Loucy (cell line): ENCODE results near the gene TPX2.
A peak's percentile ranks its signal among the peaks of the same experiment; 100 is the strongest.

Experiments
- H2AFZ ChIP-seq: fragments of 200-600 bp; sonication (generic); 2 replicates; pipeline ENCODE4 v1.6.0; 2016; ENCODE audit warnings: antibody characterized with exemption, mild to moderate bottlenecking, low read length, moderate library complexity
- H3F3A ChIP-seq: fragments of 200-600 bp; 2 replicates; pipeline ENCODE4 v1.6.0; 2016; ENCODE audit warnings: antibody characterized with exemption, low read depth, mild to moderate bottlenecking
- H3K27me3 ChIP-seq: fragments of 200-600 bp; sonication (generic); 2 replicates; pipeline ENCODE4 v1.6.1; 2014; ENCODE audit warnings: low read length, mild to moderate bottlenecking; ENCODE audit not compliant: insufficient read depth, poor library complexity, severe bottlenecking
- H3K36me3 ChIP-seq: fragments of 200-600 bp; sonication (generic); 2 replicates; pipeline ENCODE4 v1.6.1; 2016; ENCODE audit warnings: low read length; ENCODE audit not compliant: insufficient read depth
- H3K4me1 ChIP-seq: fragments of 200-600 bp; sonication (generic); 2 replicates; pipeline ENCODE4 v1.5.1; 2014; ENCODE audit warnings: low read length, mild to moderate bottlenecking; ENCODE audit not compliant: insufficient read depth, poor library complexity, severe bottlenecking
- H3K4me2 ChIP-seq: fragments of 200-600 bp; sonication (generic); 2 replicates; pipeline ENCODE4 v1.6.0; 2014; ENCODE audit warnings: antibody characterized with exemption, low read length, low read depth, mild to moderate bottlenecking; ENCODE audit not compliant: poor library complexity, severe bottlenecking
- H3K4me3 ChIP-seq: fragments of 200-600 bp; sonication (generic); 2 replicates; pipeline ENCODE4 v1.5.1; 2014; ENCODE audit warnings: low read length, mild to moderate bottlenecking, mixed read lengths; ENCODE audit not compliant: poor library complexity, severe bottlenecking
- H3K79me2 ChIP-seq: fragments of 200-600 bp; sonication (generic); 2 replicates; pipeline ENCODE4 v1.6.1; 2014; ENCODE audit warnings: low read length; ENCODE audit not compliant: insufficient read depth
- H3K9ac ChIP-seq: fragments of 200-600 bp; sonication (generic); 2 replicates; pipeline ENCODE4 v1.6.0; 2014; ENCODE audit warnings: mild to moderate bottlenecking, low read depth, low read length, moderate library complexity; ENCODE audit not compliant: poor library complexity, severe bottlenecking
- H3K9me2 ChIP-seq: fragments of 200-600 bp; sonication (generic); replicated peaks from 2 replicates; pipeline ENCODE4 v1.6.1; 2016; ENCODE audit warnings: low read depth, low read length, mixed read lengths
- H3K9me3 ChIP-seq: fragments of 200-600 bp; sonication (generic); 2 replicates; pipeline ENCODE4 v1.6.1; 2014; ENCODE audit warnings: mild to moderate bottlenecking, antibody characterized with exemption, low read length, low read depth; ENCODE audit not compliant: insufficient read depth
- H4K20me1 ChIP-seq: fragments of 200-600 bp; sonication (generic); 2 replicates; pipeline ENCODE4 v1.6.0; 2014; ENCODE audit warnings: antibody characterized with exemption, low read length, mild to moderate bottlenecking; ENCODE audit not compliant: insufficient read depth, poor library complexity, severe bottlenecking
- CTCF ChIP-seq: fragments of 200-600 bp; sonication (generic); conservative IDR thresholded peaks from 2 replicates; pipeline ENCODE4 v1.5.1; 2014; ENCODE audit warnings: mild to moderate bottlenecking, antibody characterized with exemption, low read length
- EZH2phosphoT487 ChIP-seq: fragments of 200-600 bp; IDR thresholded peaks from 2 replicates; pipeline ENCODE4 v1.6.1; 2018; ENCODE audit warnings: antibody characterized with exemption, mild to moderate bottlenecking, moderate library complexity, borderline replicate concordance

The TPX2 gene

GRCh38 chr20:31831771-31832306 is 92.7 kb downstream of the TPX2 start:
- no peaks in the 10 kb centered on the region for H4K20me1 ChIP-seq
- H3K9me3 ChIP-seq = no peaks in the 10 kb centered on the region
- H3F3A ChIP-seq = peaks cover 7% of the 10 kb centered on the region
- H3K9ac ChIP-seq = no peak overlapping the region
- H3K36me3 ChIP-seq = peaks cover 7% of the 10 kb centered on the region; the same call in 1 of the 2 replicates
- no peaks in the 10 kb centered on the region for H3K9me2 ChIP-seq
- H2AFZ ChIP-seq = no peak overlapping the region
- peaks cover 63% of the 10 kb centered on the region for H3K4me1 ChIP-seq
- TF ChIP-seq CTCF (no peak), EZH2phosphoT487 (no peak)
- no peaks in the 10 kb centered on the region for H3K27me3 ChIP-seq
- no peak overlapping the region for H3K4me2 ChIP-seq
- H3K4me3 ChIP-seq = no peak overlapping the region
- peaks cover 31% of the 10 kb centered on the region; the same call in 1 of the 2 replicates for H3K79me2 ChIP-seq

DNA sequence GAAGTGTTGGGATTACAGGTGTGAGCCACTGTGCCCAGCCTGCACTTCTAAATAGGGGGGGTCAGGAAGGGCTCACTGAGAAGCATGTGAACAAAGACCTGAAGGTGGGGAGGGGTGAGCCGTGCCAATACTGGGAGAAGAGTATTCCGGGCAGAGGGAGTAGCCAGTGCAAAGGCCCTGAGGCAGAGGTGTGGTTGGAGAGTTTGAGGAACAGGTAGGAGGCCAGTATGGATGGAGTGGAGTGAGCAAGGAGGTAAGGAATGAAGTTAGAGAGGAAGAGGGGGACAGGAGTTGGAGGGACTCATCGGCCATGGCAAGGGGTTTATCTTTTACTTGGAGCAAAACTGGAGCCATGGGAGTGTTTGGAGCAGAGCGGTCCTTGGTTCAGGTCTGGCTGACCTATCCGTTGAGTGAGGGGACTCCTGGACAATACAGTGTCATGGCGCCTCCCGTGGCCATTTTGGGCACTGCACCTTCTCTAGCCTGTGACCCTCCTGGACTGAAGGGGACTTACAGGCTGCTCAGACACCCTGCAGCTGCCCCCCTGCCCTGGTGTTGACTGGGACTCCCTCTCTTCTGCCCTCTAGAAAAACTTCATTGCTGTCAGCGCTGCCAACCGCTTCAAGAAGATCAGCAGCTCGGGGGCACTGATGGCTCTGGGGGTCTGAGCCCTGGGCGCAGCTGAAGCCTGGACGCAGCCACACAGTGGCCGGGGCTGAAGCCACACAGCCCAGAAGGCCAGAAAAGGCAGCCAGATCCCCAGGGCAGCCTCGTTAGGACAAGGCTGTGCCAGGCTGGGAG is 94.2 kb downstream of the TPX2 start:
- H3K4me1 ChIP-seq = peaks cover 75% of the 10 kb centered on the region
- H3F3A ChIP-seq = peaks cover 7% of the 10 kb centered on the region
- H3K4me2 ChIP-seq = peak overlapping the region; percentile 26
- H3K9me3 ChIP-seq = no peaks in the 10 kb centered on the region
- H3K27me3 ChIP-seq = no peaks in the 10 kb centered on the region
- peak overlapping the region; percentile 14 for H3K9ac ChIP-seq
- H3K4me3 ChIP-seq = no peak overlapping the region
- no peaks in the 10 kb centered on the region for H4K20me1 ChIP-seq
- H3K36me3 ChIP-seq = peaks cover 7% of the 10 kb centered on the region; the same call in 1 of the 2 replicates
- no peak overlapping the region for H2AFZ ChIP-seq
- peaks cover 23% of the 10 kb centered on the region; the same call in 1 of the 2 replicates for H3K79me2 ChIP-seq
- H3K9me2 ChIP-seq = no peaks in the 10 kb centered on the region
- TF ChIP-seq EZH2phosphoT487 = no peak
- peak; percentile 91 for TF ChIP-seq CTCF

- Histone ChIP-seq H3K4me1 (peaks cover 72% of the 10 kb centered on the region), H3F3A (peaks cover 7% of the 10 kb centered on the region), H4K20me1 (no peaks in the 10 kb centered on the region), H3K79me2 (peaks cover 20% of the 10 kb centered on the region; the same call in 1 of the 2 replicates), H3K9me3 (no peaks in the 10 kb centered on the region), H3K4me3 (peak overlapping the region; percentile 3), H3K9me2 (no peaks in the 10 kb centered on the region), H3K36me3 (peaks cover 7% of the 10 kb centered on the region; the same call in 1 of the 2 replicates), H3K27me3 (no peaks in the 10 kb centered on the region), H2AFZ (no peak overlapping the region), H3K4me2 (peak overlapping the region; percentile 26), H3K9ac (peak overlapping the region; percentile 14)
- no peak for TF ChIP-seq CTCF
- TF ChIP-seq EZH2phosphoT487 = no peak
Measured at GRCh38 chr20:31833931-31834521, 94.9 kb downstream of the TPX2 start.
